Stimulated activated CD4-positive, alpha-beta T cell treated with anti-CD3 and anti-CD28 coated beads, Interleukin-4, amount 100 ng/mL, for 48 hours (primary cell): ENCODE results near the gene ALG14.
"Not testable (repeated sequence)": the region's sequence is repeated elsewhere in the genome, so short reads cannot be mapped to it uniquely, and the experiment has no call there.

ENCODE experiments used
- DNase-seq, 2 donors: peaks; one replicate each; pipeline ENCODE4 v3.0.0-alpha.2; 2020; ENCODE audit warnings: low read depth in 2 of 2

ALG14 gene

DNA sequence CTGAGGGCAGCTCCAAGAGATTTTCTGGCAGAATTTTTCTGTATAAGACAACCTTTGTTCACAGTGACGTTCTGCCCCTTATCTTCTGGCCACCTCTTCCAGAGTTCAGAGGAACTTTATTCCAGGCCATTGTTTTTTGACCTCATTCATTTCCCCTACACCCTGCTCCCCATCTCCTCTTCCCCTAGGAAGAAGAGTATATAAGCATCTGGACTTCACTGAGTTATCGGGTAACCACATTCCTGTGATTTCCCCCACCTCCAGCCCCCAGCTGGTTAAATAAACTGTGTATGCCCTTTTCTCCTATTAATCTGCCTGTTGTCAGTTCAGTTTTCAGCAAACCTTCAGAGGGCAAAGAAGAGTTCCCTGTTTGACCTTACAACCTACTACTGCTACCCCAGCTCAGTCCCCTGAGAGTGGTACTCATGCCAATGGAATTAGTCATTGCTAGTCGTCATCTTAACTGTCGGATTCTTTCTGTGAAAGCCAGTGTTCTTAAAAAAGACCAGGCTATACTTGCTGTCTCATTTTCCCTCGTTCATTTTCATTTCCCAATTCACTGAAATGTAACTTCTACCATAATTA is 14.3 kb upstream of the ALG14 start:
- no peak for DNase-seq

DNA sequence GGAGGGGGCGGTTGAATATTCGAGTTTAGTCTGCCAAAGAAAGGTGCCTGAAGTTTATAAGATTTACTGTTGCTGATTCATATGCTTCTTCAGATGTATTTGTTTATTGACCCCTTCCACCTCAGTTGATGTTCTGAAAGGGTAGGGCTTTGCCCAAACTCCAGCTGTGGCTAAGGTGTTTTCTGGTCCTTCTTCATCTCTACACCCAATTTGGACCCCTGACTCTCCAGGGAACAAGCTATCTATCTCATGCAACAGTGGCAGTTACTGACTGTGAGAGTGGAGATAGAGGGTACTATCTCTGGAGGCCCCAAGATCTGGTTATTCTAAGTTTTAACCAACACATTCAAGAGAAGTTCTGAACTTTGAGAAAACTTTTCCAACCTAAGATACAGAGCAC is 12.6 kb upstream of the ALG14 start:
- no peak for DNase-seq

DNA sequence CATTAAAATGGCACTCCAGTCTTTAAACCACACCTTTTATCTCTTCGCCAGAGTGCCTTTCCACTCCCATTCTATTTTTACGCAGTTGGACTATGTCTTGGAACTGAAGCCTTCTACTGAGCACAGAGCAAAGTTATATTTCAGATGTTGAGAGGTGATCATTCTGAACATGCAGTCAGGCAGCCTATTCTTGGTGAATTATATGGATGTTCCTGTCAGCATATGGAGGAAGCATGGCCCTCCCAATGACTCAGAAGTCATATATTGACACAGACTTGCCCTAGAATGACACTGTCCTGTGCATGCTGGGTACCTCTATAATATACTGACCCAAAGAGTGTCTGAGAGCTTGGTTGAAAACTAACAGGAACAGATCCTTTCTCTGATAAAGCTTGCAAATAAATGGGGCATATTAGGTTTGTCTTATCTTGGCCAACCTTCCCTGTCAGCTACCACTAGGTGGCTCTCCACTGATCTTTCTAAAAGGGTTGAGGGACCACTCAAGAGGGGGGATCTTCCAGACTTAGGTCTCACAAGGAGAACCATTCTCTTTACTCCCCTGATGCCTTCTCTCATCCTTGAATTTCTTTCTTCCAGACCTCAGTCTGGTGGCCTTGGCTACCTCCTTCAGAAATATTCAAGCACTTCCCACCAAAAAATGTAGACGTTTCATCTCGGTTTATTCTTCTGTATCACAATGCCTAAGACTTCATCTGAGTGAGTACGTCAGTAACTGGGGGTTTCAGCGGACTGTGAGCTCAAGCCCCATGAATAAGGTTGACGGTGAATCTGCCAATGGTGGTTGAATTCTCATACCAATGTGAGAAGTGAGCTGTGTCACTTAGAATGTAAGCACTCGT is 11.8 kb upstream of the ALG14 start:
- DNase-seq, result no peak

GRCh38 chr1:95080879-95081278 is 8.1 kb upstream of the ALG14 start:
- DNase-seq, result no peak

GRCh38 chr1:95080446-95080845 is 7.7 kb upstream of the ALG14 start:
- no peak for DNase-seq

- DNase-seq, result no peak
These were observed 3.3 kb upstream of the ALG14 start for GRCh38 chr1:95076034-95076433.

DNA sequence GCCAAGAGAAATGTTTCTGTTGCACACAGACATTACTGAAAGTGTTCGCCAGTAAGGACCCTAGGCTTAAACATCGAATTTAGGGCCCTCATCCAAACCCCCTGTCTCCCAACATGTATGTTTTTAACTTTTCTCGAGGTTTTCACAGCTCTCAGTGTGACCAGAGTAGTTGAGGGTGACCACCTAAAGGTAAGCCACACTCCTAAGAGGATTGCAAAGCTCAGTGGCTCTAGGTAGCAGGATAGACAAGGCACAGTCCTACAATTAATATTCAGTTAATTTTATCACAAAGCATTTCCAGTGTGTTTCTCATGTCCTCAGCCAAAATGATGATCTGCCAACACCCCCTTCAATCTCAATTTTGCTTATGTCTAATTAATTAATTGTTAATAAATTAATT is 695 bp upstream of the ALG14 start:
- DNase-seq, result no peak

- no peak for DNase-seq
These were observed 634 bp downstream of the ALG14 start for GRCh38 chr1:95072117-95072516.

DNA sequence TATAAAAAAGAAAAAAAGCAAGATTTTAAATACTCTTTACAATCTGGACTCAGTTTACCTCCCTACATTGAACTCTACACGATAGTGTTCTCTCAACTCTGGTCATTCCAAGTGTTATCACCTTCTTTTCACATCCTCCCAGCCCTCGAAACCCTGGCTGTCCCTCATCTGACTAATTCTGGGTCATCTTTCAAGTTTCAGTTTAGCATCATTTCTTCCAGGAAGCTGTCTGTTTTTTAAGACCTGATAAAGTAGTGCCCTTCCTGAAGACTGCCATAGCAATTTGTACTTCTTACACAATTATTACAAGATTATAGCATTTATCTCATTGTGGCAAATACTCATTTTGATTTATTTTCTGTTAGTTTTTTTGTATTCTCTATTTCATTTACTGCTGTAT is 1.2 kb downstream of the ALG14 start:
- DNase-seq, result no peak

GRCh38 chr1:95069710-95070093 is 3.0 kb downstream of the ALG14 start:
- DNase-seq, result no peak

- DNase-seq, result no peak
These were observed 3.6 kb downstream of the ALG14 start for GRCh38 chr1:95068956-95069709.

GRCh38 chr1:95067568-95067967 is 5.2 kb downstream of the ALG14 start:
- no peak for DNase-seq

DNA sequence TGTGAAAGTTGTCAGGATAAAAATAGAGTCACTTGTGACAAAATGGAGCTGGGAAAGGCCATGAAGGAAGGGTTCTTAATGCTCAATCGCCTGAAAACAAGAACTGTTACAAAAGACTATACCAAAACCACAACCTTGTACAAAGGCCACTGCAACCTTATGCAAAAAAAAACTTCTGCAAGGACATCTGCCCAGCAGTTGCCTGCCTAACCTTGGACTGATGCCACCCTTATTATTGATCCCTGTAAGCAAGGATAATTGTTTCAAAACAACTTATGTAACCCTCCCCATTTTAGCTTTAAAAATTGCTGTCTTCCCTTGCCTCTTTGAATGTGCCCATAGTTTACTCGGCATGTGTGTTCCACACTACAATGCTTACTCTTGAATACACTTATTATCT is 5.7 kb downstream of the ALG14 start:
- DNase-seq, result no peak

DNA sequence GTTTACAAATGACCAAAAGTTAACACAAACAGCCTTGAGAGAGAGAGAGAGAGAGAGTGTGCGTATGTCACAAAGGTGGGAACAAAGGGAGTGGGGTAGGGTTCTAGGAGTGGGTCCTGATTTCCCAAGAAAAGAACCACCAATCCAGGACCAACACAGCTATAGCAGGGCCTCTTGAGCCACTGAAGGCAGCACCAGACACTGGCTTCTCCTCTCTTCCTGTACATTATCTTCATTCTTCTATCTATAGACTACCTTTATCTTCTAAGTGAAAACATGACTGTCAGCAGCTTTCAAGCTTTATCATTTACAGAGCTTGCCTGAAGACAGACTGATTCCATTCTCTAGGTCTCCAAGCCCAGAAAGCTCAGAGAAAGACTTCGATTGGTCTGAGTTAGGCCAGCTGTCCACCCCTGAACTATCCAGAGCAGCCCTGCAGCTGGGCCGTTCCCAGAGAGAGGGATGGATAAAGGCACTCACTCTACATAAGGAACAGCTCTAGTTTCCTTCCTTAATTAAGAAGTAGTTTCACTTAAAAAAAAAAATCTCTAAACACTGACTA is 11.2 kb downstream of the ALG14 start:
- no peak for DNase-seq

DNA sequence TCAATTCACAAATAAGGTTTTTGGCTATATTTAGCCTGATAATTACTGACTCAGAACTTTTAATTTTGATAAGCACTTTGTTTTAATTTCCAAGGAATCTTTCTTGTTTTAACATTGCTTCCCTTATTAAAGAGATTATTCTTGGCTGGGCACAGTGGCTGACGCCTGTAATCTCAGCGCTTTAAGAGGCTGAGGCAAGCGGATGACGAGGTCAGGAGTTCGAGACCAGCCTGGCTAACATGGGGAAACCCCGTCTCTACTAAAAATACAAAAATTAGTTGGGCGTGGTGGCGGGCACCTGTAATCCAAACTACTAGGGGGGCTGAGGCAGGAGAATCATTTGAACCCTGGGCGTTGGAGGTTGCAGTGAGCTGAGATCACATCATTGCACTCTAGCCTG is 13.8 kb downstream of the ALG14 start:
- no peak for DNase-seq

- DNase-seq, result no peak
These were observed 15.4 kb downstream of the ALG14 start for GRCh38 chr1:95057351-95057750.

DNA sequence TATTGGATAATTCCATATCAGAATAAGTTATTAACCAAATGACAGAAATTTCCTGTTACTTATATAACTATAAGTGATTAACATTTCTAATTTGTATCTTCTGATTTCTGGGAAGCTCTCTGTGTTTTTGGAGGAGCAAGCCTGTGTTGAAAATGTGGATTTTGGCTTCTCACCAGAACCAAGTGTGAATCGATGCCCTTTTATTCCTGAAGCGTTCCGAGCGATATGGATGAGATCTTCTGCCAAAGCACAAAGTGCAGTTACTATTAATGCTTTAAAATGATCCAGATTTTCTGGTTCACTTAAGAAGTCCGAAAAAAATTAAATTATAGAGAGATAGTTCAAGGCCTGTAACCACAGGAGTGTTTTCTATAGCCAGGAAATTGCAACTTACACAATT is 22.8 kb downstream of the ALG14 start:
- DNase-seq, result no peak

DNA sequence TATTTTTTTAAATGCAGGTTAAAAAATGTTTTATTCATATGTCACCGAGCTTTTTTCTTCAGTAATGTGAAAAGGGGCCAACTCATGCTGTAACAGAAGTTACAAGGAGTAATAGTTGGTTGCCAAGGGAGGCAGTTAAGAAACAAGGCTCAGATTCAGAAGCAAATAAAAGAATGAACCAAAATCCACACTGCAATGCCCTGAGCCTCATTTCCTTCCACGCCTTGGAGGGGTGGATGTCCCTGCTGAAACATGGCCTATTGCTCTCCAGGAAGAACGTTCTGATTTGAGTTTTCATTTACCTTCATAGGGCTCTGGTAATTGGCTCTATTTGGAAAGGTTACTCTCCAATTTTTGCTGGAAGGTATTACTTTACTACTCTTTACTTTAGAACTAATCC is 24.4 kb downstream of the ALG14 start:
- DNase-seq, result no peak

DNA sequence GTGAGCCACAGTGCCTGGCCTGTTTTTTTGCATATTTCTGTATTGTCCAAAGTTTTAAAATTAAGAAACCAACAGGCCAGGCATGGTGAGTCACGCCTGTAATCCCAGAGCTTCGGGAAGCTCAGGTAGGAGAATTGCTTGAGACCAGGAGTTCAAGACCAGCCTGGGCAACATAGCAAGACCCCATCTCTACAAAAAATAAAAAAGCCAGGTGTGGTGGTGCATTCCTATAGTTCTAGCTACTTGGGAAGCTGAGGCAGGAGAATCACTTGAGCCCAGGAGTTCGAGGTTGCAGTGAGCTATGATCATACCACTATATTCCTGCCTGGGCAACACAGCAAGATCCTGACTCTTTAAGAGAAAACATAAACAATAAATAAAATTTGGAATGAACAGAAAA is 25.1 kb downstream of the ALG14 start:
- not testable (repeated sequence) for DNase-seq

GRCh38 chr1:95046359-95046758 is 26.4 kb downstream of the ALG14 start:
- DNase-seq, result no peak

DNA sequence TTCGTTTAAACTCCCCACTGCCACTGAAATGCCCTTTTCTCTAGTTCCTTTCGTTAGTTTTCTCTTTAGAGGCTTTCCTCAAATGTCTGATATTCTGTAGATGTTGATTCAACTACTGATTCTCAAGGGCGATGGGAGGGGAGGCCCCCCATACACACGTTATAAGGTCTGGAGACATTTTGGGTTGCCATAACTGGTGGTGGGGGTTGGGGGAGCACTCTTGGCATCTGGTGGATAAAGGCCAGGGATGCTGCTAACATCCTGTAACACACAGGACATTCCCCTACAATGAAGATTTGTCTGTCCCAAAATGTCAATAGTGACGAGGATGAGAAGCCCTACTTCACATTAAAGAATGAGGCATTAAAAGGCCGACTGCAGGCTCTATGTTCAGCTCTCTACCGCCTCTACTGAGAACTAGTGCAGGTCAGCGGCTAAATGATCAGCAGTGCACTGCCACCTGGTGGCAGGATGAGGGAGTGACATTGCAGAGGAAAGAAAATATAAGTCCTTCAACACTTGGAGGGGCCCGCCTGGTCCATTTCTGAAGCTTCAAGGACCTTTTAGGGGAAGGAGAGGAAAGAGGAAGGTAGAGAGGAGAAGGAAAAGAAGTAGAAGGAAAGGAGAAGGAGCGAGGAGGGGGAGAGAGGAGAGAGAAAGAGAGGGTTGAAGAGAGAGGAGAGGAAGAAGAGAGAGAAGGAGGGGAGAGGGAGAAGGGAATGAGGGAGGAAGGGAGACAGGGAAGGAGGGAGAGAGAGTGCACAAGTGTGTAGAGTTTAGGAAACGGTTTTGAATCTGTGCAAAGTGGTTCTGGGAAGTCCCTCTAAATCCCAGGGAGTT is 29.4 kb downstream of the ALG14 start:
- DNase-seq, result peak; percentile 65 to 70

GRCh38 chr1:95042286-95042685 is 30.5 kb downstream of the ALG14 start:
- DNase-seq, result no peak
